WI38 (cell line): ENCODE results near the gene AGPAT3.

Experiments
- H3K4me3 ChIP-seq: 2 replicates; pipeline ENCODE4 v1.5.1; 2011; ENCODE audit warnings: low read depth, mild to moderate bottlenecking, control low read depth, low read length
- TF ChIP-seq, protein P1 (sequence below): IDR thresholded peaks from 2 replicates; pipeline ENCODE4 v1.5.1; 2012; ENCODE audit warnings: low read depth, mild to moderate bottlenecking, control low read depth, low read length

The AGPAT3 gene

DNA sequence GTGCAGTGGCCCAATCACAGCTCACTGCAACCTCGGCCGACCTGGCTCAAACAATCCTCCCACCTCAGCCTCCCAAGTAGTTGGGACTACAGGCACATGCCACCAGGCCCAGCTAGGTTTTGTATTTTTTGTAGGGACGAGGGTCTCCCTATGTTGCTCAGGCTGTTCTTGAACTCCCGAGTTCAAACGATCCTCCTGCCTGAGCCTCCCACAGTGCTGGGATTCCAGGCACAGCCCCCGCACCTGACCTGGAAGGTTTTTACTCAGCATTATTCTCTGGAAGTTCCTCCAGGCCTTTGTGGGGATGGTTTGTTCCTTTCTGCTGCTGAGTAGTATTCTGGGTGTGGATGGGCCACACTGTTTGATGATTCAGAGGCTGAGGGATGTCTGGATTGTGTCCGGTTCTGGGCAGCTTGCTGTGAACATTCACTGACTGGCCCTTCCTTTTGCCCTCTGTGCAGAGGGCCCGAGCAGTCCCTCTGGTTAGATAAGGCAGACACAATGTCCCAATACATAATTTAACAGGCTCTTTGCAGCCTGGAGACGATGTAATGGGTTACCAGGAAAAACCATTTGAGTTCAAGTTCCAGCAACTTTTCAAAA is 141.1 kb downstream of the AGPAT3 start:
- H3K4me3 ChIP-seq = no peak overlapping the region
- TF ChIP-seq, protein P1, sequence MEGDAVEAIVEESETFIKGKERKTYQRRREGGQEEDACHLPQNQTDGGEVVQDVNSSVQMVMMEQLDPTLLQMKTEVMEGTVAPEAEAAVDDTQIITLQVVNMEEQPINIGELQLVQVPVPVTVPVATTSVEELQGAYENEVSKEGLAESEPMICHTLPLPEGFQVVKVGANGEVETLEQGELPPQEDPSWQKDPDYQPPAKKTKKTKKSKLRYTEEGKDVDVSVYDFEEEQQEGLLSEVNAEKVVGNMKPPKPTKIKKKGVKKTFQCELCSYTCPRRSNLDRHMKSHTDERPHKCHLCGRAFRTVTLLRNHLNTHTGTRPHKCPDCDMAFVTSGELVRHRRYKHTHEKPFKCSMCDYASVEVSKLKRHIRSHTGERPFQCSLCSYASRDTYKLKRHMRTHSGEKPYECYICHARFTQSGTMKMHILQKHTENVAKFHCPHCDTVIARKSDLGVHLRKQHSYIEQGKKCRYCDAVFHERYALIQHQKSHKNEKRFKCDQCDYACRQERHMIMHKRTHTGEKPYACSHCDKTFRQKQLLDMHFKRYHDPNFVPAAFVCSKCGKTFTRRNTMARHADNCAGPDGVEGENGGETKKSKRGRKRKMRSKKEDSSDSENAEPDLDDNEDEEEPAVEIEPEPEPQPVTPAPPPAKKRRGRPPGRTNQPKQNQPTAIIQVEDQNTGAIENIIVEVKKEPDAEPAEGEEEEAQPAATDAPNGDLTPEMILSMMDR = no peak

DNA sequence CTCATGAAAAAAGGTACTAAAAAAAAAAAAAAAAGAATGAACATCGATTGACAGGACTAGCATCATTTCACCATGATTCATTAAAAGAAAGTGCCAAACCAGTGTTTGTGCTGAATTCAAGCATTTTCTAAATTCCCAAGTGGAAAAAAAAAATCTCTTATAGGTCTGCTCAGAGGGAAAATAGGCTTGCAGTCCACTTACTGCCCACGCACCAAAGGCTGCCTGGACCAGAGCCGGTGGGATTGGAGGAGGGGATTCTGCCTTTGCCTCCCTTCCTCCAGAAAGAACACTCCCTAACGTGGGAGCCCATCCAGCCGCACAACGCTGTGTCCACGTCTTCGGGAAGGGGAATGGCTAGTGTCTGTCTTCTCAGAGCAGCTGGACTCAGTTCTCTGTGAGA is 141.6 kb downstream of the AGPAT3 start:
- no peak overlapping the region for H3K4me3 ChIP-seq
- TF ChIP-seq, protein P1 = no peak

DNA sequence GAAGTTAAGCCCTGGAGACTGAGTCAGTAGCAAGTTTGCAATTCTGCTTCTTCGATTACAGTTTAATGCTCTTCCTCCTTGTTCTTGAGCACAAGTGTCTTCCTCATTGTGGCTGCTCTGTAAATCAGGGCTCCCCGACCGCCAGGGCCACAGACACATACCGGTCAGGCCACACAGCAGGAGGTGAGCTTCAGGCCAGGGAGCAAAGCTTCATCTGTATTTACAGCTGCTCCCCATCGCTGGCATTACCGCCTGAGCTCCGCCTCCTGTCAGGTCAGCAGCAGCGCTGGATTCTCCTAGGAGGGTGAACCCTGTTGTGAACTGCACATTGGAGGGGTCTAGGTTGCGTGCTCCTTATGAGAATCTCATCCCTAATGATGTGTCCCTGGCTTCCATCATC is 145.4 kb downstream of the AGPAT3 start:
- TF ChIP-seq, protein P1 = no peak
- no peak overlapping the region for H3K4me3 ChIP-seq

DNA sequence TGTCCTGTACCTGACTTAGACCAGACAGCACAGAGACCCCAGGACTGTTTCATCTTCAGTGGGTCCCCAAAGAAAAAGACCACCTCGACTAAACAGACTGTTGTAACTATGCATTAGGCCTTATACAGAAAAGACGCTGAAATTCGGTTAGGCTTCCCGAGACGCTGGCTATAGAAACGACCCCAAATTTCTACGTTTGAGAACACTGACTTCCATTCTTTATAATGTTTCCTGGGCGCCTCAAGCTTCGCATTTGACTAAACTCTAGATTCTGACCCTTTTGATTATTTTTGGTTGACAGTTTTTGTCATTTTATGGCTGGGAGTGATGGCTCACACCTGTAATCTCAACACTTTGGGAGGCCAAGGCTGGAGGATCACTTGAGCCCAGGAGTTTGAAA is 146.1 kb downstream of the AGPAT3 start:
- TF ChIP-seq, protein P1 = no peak
- peak overlapping the region; percentile 77 for H3K4me3 ChIP-seq

DNA sequence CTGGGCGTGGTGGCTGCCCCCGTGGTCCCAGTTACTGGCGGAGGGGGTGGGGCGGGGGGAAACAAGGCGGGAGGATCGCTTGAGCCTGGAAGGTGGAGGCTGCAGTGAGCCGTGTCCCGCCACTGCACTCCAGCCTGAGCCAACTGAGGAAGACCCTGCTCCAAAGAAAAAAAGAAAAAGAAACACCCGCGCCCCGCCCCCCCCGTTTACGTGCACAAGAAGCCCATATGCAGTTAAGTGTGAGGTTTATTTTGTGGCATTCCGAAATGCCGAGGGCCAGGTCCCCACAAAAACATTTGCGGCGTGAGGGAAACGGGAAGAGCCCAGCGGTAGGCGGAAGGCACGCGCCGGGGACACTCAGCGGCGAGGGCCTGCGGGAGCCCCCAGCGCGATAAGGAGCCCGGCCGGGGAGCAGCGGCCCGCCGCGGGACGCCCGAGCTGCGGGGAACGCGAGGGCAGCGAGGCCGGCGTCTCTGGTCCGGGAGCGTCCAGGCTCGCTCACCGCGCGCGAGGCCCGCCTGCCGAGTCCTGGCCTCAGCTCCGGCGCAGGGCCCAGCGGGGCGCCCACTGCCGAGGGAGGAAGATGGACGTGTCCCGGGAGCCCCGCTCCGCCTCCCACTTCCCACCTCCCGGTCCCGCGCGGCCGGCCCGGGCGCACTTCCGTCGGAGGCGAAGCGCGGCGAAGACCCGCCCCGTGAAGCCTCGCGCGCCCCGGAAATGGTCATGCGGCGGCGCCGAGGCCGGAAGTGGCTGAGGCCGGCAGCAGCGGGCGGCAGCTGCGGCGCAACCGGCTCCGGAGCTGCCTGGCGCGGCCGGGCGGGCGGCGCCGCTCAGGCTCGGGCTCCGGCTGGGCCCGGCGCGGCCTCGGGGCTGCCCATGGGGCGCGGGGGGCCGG is 146.8 kb downstream of the AGPAT3 start, which contains the start of gene TRAPPC10:
TRAPPC10 (plus strand) TSS at position 731 of the 895 bp plus-strand sequence. CDS start 185 bp downstream, outside the sequence.
- TF ChIP-seq, protein P1 = no peak

DNA sequence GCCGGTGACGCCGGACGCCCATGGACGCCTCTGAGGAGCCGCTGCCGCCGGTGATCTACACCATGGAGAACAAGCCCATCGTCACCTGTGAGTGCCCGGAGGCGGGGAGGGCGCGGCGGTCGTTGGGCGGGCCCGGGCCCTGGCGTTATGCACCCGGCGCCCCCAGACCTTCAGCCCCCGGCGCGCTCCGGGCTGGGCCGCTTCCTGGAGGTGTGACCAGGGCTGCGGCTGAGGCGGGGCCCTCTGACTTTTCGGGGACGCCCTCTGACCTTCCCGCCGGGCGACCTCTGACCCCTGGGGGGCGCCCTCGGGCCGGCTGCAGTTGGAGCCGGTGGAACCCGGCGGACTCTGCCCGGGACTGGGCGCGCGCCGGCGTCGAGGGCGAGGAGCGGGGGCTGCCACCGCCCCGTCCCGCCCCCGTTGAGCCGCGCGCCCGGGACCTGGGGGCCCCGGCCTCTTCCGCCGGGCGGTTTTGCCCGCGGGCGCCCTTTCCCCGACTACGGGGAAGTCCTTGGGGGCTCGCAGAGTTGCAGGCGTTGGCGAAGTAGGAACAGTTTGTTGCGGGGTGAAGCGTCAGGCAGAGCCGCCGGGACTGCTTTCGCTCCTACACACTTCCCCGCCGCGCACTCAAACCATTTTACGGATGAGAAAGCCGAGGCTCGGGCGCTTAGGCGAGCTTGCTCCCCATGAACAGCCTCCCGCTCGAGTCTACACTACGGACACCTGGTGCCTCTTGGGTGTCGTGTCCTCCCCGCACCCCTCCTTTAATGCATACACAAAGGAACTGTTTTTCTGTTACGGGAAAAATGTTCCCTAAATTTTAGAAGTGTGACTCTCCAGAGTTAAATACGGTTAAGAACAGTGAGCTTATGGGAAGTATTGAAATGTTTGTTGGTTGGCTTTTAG is 147.7 kb downstream of the AGPAT3 start:
- peak overlapping the region; percentile 77 for H3K4me3 ChIP-seq
- TF ChIP-seq, protein P1 = no peak

More for the DNA sequence above, 146.8 kb downstream of the AGPAT3 start, which contains the start of gene TRAPPC10:
- H3K4me3 ChIP-seq = peak within 1 kb of the TSS; percentile 77
